Measurements from ENCODE around the gene CNTROB. TPM values are rescaled to one million over a fixed set of nuclear protein-coding genes. Genes with fewer than 3 reads are reported as not detected.
"Not testable (repeated sequence)": the region's sequence is repeated elsewhere in the genome, so short reads cannot be mapped to it uniquely, and the experiment has no call there.

CNTROB gene
- total and polyA plus RNA-seq, 2 experiments from 2014 or later, result 23.1 to 42.6 TPM

DNA sequence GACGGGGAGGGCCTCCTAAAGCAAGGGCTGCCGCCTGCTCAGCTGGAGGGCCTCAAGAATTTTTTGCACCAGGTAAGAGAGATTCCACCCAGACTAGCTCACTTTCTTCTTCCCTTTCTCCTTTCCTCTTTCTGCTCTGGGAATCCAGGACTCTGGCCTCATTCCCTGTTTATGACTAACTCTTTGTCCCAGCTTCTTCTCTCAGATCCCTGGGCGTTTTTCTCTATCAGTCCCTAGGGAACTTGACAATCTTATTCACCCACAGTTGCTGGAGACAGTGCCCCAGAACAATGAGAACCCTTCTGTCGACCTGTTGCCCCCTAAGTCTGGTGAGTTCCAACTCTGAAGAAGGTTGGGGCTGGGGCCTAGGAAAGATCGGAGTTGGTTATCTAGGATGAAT, 15.6 kb downstream of the CNTROB start:
- Histone ChIP-seq H3K27ac (no peak overlapping the region), H3K27me3 (no peaks in the 10 kb centered on the region), H3K9me3 (ENCODE audit: low read depth) (no peaks in the 10 kb centered on the region), H3K36me3 (peaks cover 50% of the 10 kb centered on the region), H3K4me3 (no peak overlapping the region), H3K4me1 (ENCODE audit: low read depth) (no peaks in the 10 kb centered on the region)
- peak in 1 of 2 donors; percentile 51 for DNase-seq (ENCODE audit: low read depth in 1 of 2, low spot score in 1 of 2)
- TF ChIP-seq, protein P1, sequence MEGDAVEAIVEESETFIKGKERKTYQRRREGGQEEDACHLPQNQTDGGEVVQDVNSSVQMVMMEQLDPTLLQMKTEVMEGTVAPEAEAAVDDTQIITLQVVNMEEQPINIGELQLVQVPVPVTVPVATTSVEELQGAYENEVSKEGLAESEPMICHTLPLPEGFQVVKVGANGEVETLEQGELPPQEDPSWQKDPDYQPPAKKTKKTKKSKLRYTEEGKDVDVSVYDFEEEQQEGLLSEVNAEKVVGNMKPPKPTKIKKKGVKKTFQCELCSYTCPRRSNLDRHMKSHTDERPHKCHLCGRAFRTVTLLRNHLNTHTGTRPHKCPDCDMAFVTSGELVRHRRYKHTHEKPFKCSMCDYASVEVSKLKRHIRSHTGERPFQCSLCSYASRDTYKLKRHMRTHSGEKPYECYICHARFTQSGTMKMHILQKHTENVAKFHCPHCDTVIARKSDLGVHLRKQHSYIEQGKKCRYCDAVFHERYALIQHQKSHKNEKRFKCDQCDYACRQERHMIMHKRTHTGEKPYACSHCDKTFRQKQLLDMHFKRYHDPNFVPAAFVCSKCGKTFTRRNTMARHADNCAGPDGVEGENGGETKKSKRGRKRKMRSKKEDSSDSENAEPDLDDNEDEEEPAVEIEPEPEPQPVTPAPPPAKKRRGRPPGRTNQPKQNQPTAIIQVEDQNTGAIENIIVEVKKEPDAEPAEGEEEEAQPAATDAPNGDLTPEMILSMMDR (IDR thresholded peaks at IDR 0.05; ENCODE audit: low read depth, low read length), result no peak

DNA sequence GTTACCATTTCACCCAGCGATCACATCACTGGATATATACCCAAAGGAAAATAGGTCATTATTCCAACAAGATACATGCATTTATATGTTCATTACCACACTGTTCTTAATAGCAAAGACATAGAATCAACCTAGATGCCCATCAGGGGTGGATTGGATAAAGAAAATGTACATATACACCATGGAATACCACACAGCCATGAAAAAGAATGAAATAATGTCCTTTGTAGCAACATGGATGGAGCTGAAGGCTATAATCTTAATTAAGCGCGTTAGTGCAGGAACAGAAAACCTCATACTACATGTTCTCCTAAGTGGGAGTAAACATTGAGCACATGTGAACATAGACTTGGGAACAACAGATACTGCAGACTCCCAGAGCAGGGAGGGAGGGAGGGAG, 18.6 kb downstream of the CNTROB start:
- Histone ChIP-seq H3K4me3 (no peak overlapping the region), H3K27me3 (no peaks in the 10 kb centered on the region), H3K4me1 (ENCODE audit: low read depth) (peaks cover 2% of the 10 kb centered on the region), H3K27ac (no peak overlapping the region), H3K36me3 (peaks cover 25% of the 10 kb centered on the region), H3K9me3 (ENCODE audit: low read depth) (no peaks in the 10 kb centered on the region)
- TF ChIP-seq, protein P1 (IDR thresholded peaks at IDR 0.05; ENCODE audit: low read depth, low read length), result no peak
- no peak for DNase-seq (ENCODE audit: low read depth in 1 of 2, low spot score in 1 of 2)

GRCh38 chr17:7951143-7951792, 19.3 kb downstream of the CNTROB start:
- TF ChIP-seq, protein P1 (IDR thresholded peaks at IDR 0.05; ENCODE audit: low read depth, low read length), result no peak
- H3K4me1 ChIP-seq (ENCODE audit: low read depth), result peaks cover 8% of the 10 kb centered on the region
- no peaks in the 10 kb centered on the region for H3K9me3 ChIP-seq (ENCODE audit: low read depth)

GRCh38 chr17:7953266-7953665, 21.3 kb downstream of the CNTROB start:
- not testable (repeated sequence) for H3K27ac ChIP-seq; DNase-seq (ENCODE audit: low read depth in 1 of 2, low spot score in 1 of 2); H3K4me3 ChIP-seq; H3K27me3 ChIP-seq; H3K9me3 ChIP-seq (ENCODE audit: low read depth)
- Histone ChIP-seq H3K36me3 (peaks cover 10% of the 10 kb centered on the region), H3K4me1 (ENCODE audit: low read depth) (peaks cover 14% of the 10 kb centered on the region)

More at GRCh38 chr17:7951143-7951792, 19.3 kb downstream of the CNTROB start:
- H3K27me3 ChIP-seq, result no peaks in the 10 kb centered on the region
- no peak for DNase-seq (ENCODE audit: low read depth in 1 of 2, low spot score in 1 of 2)
- H3K4me3 ChIP-seq, result no peak overlapping the region
- peaks cover 18% of the 10 kb centered on the region for H3K36me3 ChIP-seq
- no peak overlapping the region for H3K27ac ChIP-seq

DNA sequence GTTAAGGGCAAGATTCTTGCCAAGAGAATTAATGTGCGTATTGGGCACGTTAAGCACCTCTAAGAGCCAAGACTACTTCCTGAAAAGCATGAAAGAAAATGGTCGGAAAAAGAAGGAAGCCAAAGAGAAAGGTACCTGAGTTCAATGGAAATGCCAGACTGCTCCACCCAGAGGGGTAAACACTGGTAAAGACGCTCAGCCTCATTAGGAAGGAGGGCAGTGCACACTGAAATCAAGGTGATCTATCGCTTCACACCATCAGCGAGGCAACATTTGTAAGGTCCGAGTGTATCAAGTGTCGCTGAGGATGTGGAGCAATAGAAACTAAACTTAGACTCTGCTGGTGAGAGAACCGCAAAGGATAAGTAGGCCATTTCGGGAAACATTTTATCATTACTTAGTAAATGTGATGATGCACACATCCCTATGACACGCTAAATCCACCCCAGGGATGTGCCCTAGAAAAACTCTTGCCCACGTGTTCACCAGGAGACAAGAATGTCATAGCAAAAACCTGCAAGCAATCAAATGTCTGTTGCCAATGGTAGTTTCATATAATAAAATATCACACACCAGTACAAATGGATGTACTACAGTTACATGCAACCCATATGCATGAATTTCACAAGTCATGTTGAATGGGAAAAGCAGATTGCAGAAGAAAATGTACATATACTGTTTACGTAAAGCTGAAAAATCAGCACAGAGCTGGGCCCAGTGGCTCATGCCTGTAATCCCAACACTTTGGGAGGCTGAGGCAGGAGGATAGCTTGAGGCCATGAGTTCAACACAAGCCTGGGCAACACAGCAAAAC, 23.6 kb downstream of the CNTROB start:
- Histone ChIP-seq H3K4me1 (ENCODE audit: low read depth) (peaks cover 14% of the 10 kb centered on the region), H3K4me3 (no peak overlapping the region), H3K27me3 (no peaks in the 10 kb centered on the region), H3K27ac (peak overlapping the region; percentile 92), H3K36me3 (peaks cover under 1% of the 10 kb centered on the region), H3K9me3 (ENCODE audit: low read depth) (no peaks in the 10 kb centered on the region)
- TF ChIP-seq, protein P1 (IDR thresholded peaks at IDR 0.05; ENCODE audit: low read depth, low read length), result no peak
- peak in 1 of 2 donors; percentile 75 for DNase-seq (ENCODE audit: low read depth in 1 of 2, low spot score in 1 of 2)
